ENCODE measurements around the gene ARAP2.

The ARAP2 gene

GRCh38 chr4:36207831-36208520 is 36.3 kb downstream of the ARAP2 start:
- no peaks in the 10 kb centered on the region for H3K4me1 ChIP-seq (ENCODE audit: control insufficient read depth, insufficient read depth, low read length)
- H3K27ac ChIP-seq (ENCODE audit: low read depth, low read length) = no peak overlapping the region

GRCh38 chr4:36207367-36207766 is 36.9 kb downstream of the ARAP2 start:
- no peak overlapping the region for H3K9ac ChIP-seq (ENCODE audit: low read length)
- no peaks in the 10 kb centered on the region for H3K36me3 ChIP-seq (ENCODE audit: control insufficient read depth, insufficient read depth, low read length)
- no peaks in the 10 kb centered on the region for H3K4me1 ChIP-seq (ENCODE audit: control insufficient read depth, insufficient read depth, low read length)
- no peak overlapping the region for H3K4me3 ChIP-seq (ENCODE audit: low read length)
- no peak overlapping the region for H3K27ac ChIP-seq (ENCODE audit: low read depth, low read length)
- no peaks in the 10 kb centered on the region for H3K27me3 ChIP-seq (ENCODE audit: control insufficient read depth, insufficient read depth, low read length)

More at GRCh38 chr4:36207831-36208520, 36.3 kb downstream of the ARAP2 start:
- H3K27me3 ChIP-seq (ENCODE audit: control insufficient read depth, insufficient read depth, low read length) = no peaks in the 10 kb centered on the region
- no peak overlapping the region for H3K4me3 ChIP-seq (ENCODE audit: low read length)
- H3K9ac ChIP-seq (ENCODE audit: low read length) = no peak overlapping the region
- H3K36me3 ChIP-seq (ENCODE audit: control insufficient read depth, insufficient read depth, low read length) = no peaks in the 10 kb centered on the region

GRCh38 chr4:36206603-36207311 is 37.6 kb downstream of the ARAP2 start:
- no peak overlapping the region for H3K4me3 ChIP-seq (ENCODE audit: low read length)
- no peaks in the 10 kb centered on the region for H3K36me3 ChIP-seq (ENCODE audit: control insufficient read depth, insufficient read depth, low read length)
- no peak overlapping the region for H3K9ac ChIP-seq (ENCODE audit: low read length)
- no peak overlapping the region for H3K27ac ChIP-seq (ENCODE audit: low read depth, low read length)
- H3K27me3 ChIP-seq (ENCODE audit: control insufficient read depth, insufficient read depth, low read length) = no peaks in the 10 kb centered on the region
- H3K4me1 ChIP-seq (ENCODE audit: control insufficient read depth, insufficient read depth, low read length) = no peaks in the 10 kb centered on the region

GRCh38 chr4:36206012-36206411 is 38.3 kb downstream of the ARAP2 start:
- H3K9ac ChIP-seq (ENCODE audit: low read length) = no peak overlapping the region
- H3K4me3 ChIP-seq (ENCODE audit: low read length) = no peak overlapping the region
- no peaks in the 10 kb centered on the region for H3K27me3 ChIP-seq (ENCODE audit: control insufficient read depth, insufficient read depth, low read length)
- no peak overlapping the region for H3K27ac ChIP-seq (ENCODE audit: low read depth, low read length)
- H3K36me3 ChIP-seq (ENCODE audit: control insufficient read depth, insufficient read depth, low read length) = no peaks in the 10 kb centered on the region
- no peaks in the 10 kb centered on the region for H3K4me1 ChIP-seq (ENCODE audit: control insufficient read depth, insufficient read depth, low read length)

GRCh38 chr4:36198861-36199260 is 45.5 kb downstream of the ARAP2 start:
- H3K27ac ChIP-seq (ENCODE audit: low read depth, low read length) = no peak overlapping the region
- H3K9ac ChIP-seq (ENCODE audit: low read length) = no peak overlapping the region
- no peaks in the 10 kb centered on the region for H3K27me3 ChIP-seq (ENCODE audit: control insufficient read depth, insufficient read depth, low read length)
- H3K4me3 ChIP-seq (ENCODE audit: low read length) = no peak overlapping the region
- H3K4me1 ChIP-seq (ENCODE audit: control insufficient read depth, insufficient read depth, low read length) = no peaks in the 10 kb centered on the region
- H3K36me3 ChIP-seq (ENCODE audit: control insufficient read depth, insufficient read depth, low read length) = no peaks in the 10 kb centered on the region

- Histone ChIP-seq H3K27me3 (ENCODE audit: control insufficient read depth, insufficient read depth, low read length) (no peaks in the 10 kb centered on the region), H3K27ac (ENCODE audit: low read depth, low read length) (no peak overlapping the region), H3K9ac (ENCODE audit: low read length) (no peak overlapping the region), H3K4me1 (ENCODE audit: control insufficient read depth, insufficient read depth, low read length) (no peaks in the 10 kb centered on the region), H3K4me3 (ENCODE audit: low read length) (no peak overlapping the region), H3K36me3 (ENCODE audit: control insufficient read depth, insufficient read depth, low read length) (no peaks in the 10 kb centered on the region)
Measured at GRCh38 chr4:36198068-36198808, 46.1 kb downstream of the ARAP2 start.

GRCh38 chr4:36197501-36197900 is 46.8 kb downstream of the ARAP2 start:
- Histone ChIP-seq H3K27ac (ENCODE audit: low read depth, low read length) (no peak overlapping the region), H3K4me3 (ENCODE audit: low read length) (no peak overlapping the region), H3K9ac (ENCODE audit: low read length) (no peak overlapping the region), H3K36me3 (ENCODE audit: control insufficient read depth, insufficient read depth, low read length) (no peaks in the 10 kb centered on the region), H3K27me3 (ENCODE audit: control insufficient read depth, insufficient read depth, low read length) (no peaks in the 10 kb centered on the region), H3K4me1 (ENCODE audit: control insufficient read depth, insufficient read depth, low read length) (no peaks in the 10 kb centered on the region)

GRCh38 chr4:36196145-36196913 is 48.0 kb downstream of the ARAP2 start:
- Histone ChIP-seq H3K36me3 (ENCODE audit: control insufficient read depth, insufficient read depth, low read length) (no peaks in the 10 kb centered on the region), H3K4me1 (ENCODE audit: control insufficient read depth, insufficient read depth, low read length) (no peaks in the 10 kb centered on the region), H3K9ac (ENCODE audit: low read length) (no peak overlapping the region), H3K27me3 (ENCODE audit: control insufficient read depth, insufficient read depth, low read length) (no peaks in the 10 kb centered on the region), H3K27ac (ENCODE audit: low read depth, low read length) (no peak overlapping the region), H3K4me3 (ENCODE audit: low read length) (no peak overlapping the region)

- Histone ChIP-seq H3K36me3 (ENCODE audit: control insufficient read depth, insufficient read depth, low read length) (no peaks in the 10 kb centered on the region), H3K4me1 (ENCODE audit: control insufficient read depth, insufficient read depth, low read length) (no peaks in the 10 kb centered on the region), H3K9ac (ENCODE audit: low read length) (no peak overlapping the region), H3K4me3 (ENCODE audit: low read length) (no peak overlapping the region), H3K27ac (ENCODE audit: low read depth, low read length) (no peak overlapping the region), H3K27me3 (ENCODE audit: control insufficient read depth, insufficient read depth, low read length) (no peaks in the 10 kb centered on the region)
Measured at GRCh38 chr4:36192922-36193321, 51.4 kb downstream of the ARAP2 start.

- Histone ChIP-seq H3K4me1 (ENCODE audit: control insufficient read depth, insufficient read depth, low read length) (no peaks in the 10 kb centered on the region), H3K27me3 (ENCODE audit: control insufficient read depth, insufficient read depth, low read length) (no peaks in the 10 kb centered on the region), H3K4me3 (ENCODE audit: low read length) (no peak overlapping the region), H3K27ac (ENCODE audit: low read depth, low read length) (no peak overlapping the region), H3K9ac (ENCODE audit: low read length) (no peak overlapping the region), H3K36me3 (ENCODE audit: control insufficient read depth, insufficient read depth, low read length) (no peaks in the 10 kb centered on the region)
Measured at GRCh38 chr4:36189511-36190226, 54.6 kb downstream of the ARAP2 start.

GRCh38 chr4:36187723-36188333 is 56.5 kb downstream of the ARAP2 start:
- Histone ChIP-seq H3K27ac (ENCODE audit: low read depth, low read length) (no peak overlapping the region), H3K4me1 (ENCODE audit: control insufficient read depth, insufficient read depth, low read length) (no peaks in the 10 kb centered on the region), H3K4me3 (ENCODE audit: low read length) (no peak overlapping the region), H3K27me3 (ENCODE audit: control insufficient read depth, insufficient read depth, low read length) (no peaks in the 10 kb centered on the region), H3K9ac (ENCODE audit: low read length) (no peak overlapping the region), H3K36me3 (ENCODE audit: control insufficient read depth, insufficient read depth, low read length) (no peaks in the 10 kb centered on the region)
